GM23338 (cell line): Measurements from ENCODE around the gene SPRED2. TPM values are rescaled to one million over a fixed set of nuclear protein-coding genes. Genes with fewer than 3 reads are reported as not detected.

Experiments
- ATAC-seq: fragments of 200-7000 bp; cut with Tn5 transposase; 3 replicates; pipeline ENCODE4 v1.9.1; 2020
- DNase-seq: peaks from one replicate; pipeline ENCODE4 v3.0.0-alpha.2; 2015; ENCODE audit warnings: low spot score
- H2AFZ ChIP-seq: fragments of 200-600 bp; sonication (generic); 2 replicates; pipeline ENCODE4 v1.8.0; 2016; ENCODE audit warnings: antibody characterized with exemption, mild to moderate bottlenecking, moderate library complexity
- H3F3A ChIP-seq: fragments of 200-600 bp; sonication (generic); replicated peaks from 2 replicates; pipeline ENCODE4 v1.8.0; 2017; ENCODE audit warnings: antibody characterized with exemption, mixed run types, low read depth
- H3K27ac ChIP-seq: fragments of 200-600 bp; sonication (generic); 2 replicates; pipeline ENCODE4 v1.6.1; 2016; ENCODE audit warnings: low read depth
- H3K27me3 ChIP-seq: fragments of 200-600 bp; sonication (generic); 2 replicates; pipeline ENCODE4 v1.8.0; 2016; ENCODE audit warnings: mild to moderate bottlenecking, mixed run types, moderate library complexity; ENCODE audit not compliant: insufficient read depth
- H3K36me3 ChIP-seq: fragments of 200-600 bp; sonication (generic); 2 replicates; pipeline ENCODE4 v1.8.0; 2016; ENCODE audit warnings: mild to moderate bottlenecking; ENCODE audit not compliant: insufficient read depth
- H3K4me1 ChIP-seq: fragments of 200-600 bp; sonication (generic); 2 replicates; pipeline ENCODE4 v1.8.0; 2016; ENCODE audit warnings: mild to moderate bottlenecking, moderate library complexity; ENCODE audit not compliant: insufficient read depth
- H3K4me2 ChIP-seq: fragments of 200-600 bp; sonication (generic); 2 replicates; pipeline ENCODE4 v1.7.1; 2017; ENCODE audit warnings: mixed run types
- H3K4me3 ChIP-seq: fragments of 200-600 bp; sonication (generic); 2 replicates; pipeline ENCODE4 v1.6.1; 2016; ENCODE audit warnings: mixed run types
- H3K79me2 ChIP-seq: fragments of 200-600 bp; sonication (generic); replicated peaks from 2 replicates; pipeline ENCODE4 v1.8.0; 2017; ENCODE audit warnings: mild to moderate bottlenecking; ENCODE audit not compliant: insufficient read depth
- H3K9me2 ChIP-seq: fragments of 200-600 bp; sonication (generic); 2 replicates; pipeline ENCODE4 v1.8.0; 2017; ENCODE audit not compliant: insufficient read depth
- H4K20me1 ChIP-seq: fragments of 200-600 bp; sonication (generic); replicated peaks from 2 replicates; pipeline ENCODE4 v1.8.0; 2017; ENCODE audit warnings: mild to moderate bottlenecking; ENCODE audit not compliant: insufficient read depth
- H3K27ac Mint-ChIP-seq: 2 replicates; pipeline ENCODE4 v1.8.0; 2020; ENCODE audit warnings: inconsistent platforms, mild to moderate bottlenecking, moderate library complexity, mixed read lengths
- H3K27me3 Mint-ChIP-seq: 3 replicates; pipeline ENCODE4 v1.8.0; 2022; ENCODE audit warnings: low read depth, mild to moderate bottlenecking, moderate library complexity, mixed read lengths, inconsistent platforms; ENCODE audit not compliant: insufficient read depth, poor library complexity
- H3K36me3 Mint-ChIP-seq: 3 replicates; pipeline ENCODE4 v1.8.0; 2021; ENCODE audit warnings: low read depth, mild to moderate bottlenecking, inconsistent platforms, moderate library complexity, mixed read lengths
- H3K4me1 Mint-ChIP-seq: 3 replicates; pipeline ENCODE4 v1.8.0; 2020; ENCODE audit warnings: mild to moderate bottlenecking, inconsistent platforms, mixed read lengths
- H3K4me3 Mint-ChIP-seq: 3 replicates; pipeline ENCODE4 v1.8.0; 2021; ENCODE audit warnings: moderate library complexity, mild to moderate bottlenecking, inconsistent platforms, mixed read lengths
- H3K9me3 Mint-ChIP-seq: 3 replicates; pipeline ENCODE4 v1.8.0; 2020; ENCODE audit warnings: moderate library complexity, mild to moderate bottlenecking, inconsistent platforms, mixed read lengths
- CREB1 ChIP-seq: fragments of 250-450 bp; sonication (Bioruptor Pico); IDR thresholded peaks from 2 replicates; pipeline ENCODE4 v1.5.0; 2020; ENCODE audit warnings: low read depth, mild to moderate bottlenecking, moderate library complexity
- CTCF ChIP-seq, 2 experiments: fragments of 200-600 bp in 1 of 2; sonication (generic) in 1 of 2; conservative IDR thresholded peaks; 2 replicates each; pipeline versions ENCODE4 v1.5.1 to v1.6.1; 2016 to 2017; ENCODE audit warnings: antibody characterized with exemption in 2 of 2, low read depth in 2 of 2, mild to moderate bottlenecking in 2 of 2, moderate library complexity in 1 of 2
- EZH2 ChIP-seq: fragments of 200-600 bp; sonication (generic); IDR thresholded peaks from one replicate; pipeline ENCODE4 v1.8.0; 2017; ENCODE audit warnings: antibody characterized with exemption, mild to moderate bottlenecking, low read depth; ENCODE audit not compliant: unreplicated experiment
- EZH2phosphoT487 ChIP-seq: fragments of 200-600 bp; sonication (generic); IDR thresholded peaks from one replicate; pipeline ENCODE4 v1.8.1; 2018; ENCODE audit warnings: antibody characterized with exemption; ENCODE audit not compliant: unreplicated experiment
- JUNB ChIP-seq: IDR thresholded peaks from one replicate; pipeline ENCODE4 v1.6.1; 2016; ENCODE audit warnings: antibody characterized with exemption; ENCODE audit not compliant: unreplicated experiment
- NANOG ChIP-seq: IDR thresholded peaks from 2 replicates; pipeline ENCODE4 v1.6.1; 2016; ENCODE audit warnings: antibody characterized with exemption, borderline replicate concordance
- POLR2AphosphoS5 ChIP-seq: IDR thresholded peaks from 2 replicates; pipeline ENCODE4 v1.6.1; 2016; ENCODE audit warnings: antibody characterized with exemption, low read depth
- REST ChIP-seq: IDR thresholded peaks from one replicate; pipeline ENCODE4 v1.6.1; 2018; ENCODE audit warnings: antibody characterized with exemption; ENCODE audit not compliant: unreplicated experiment
- STAT1 ChIP-seq: IDR thresholded peaks from one replicate; pipeline ENCODE4 v1.6.1; 2016; ENCODE audit warnings: antibody characterized with exemption; ENCODE audit not compliant: unreplicated experiment
- ZNF114 ChIP-seq: fragments of 250-450 bp; sonication (Bioruptor Pico); IDR thresholded peaks from 2 replicates; pipeline ENCODE4 v1.5.0; 2020; ENCODE audit warnings: mild to moderate bottlenecking, moderate library complexity
- ZNF331 ChIP-seq: fragments of 250-450 bp; sonication (Bioruptor Pico); IDR thresholded peaks from 2 replicates; pipeline ENCODE4 v1.5.0; 2020; ENCODE audit warnings: low read depth, mild to moderate bottlenecking, moderate library complexity
- ZNF462 ChIP-seq: fragments of 250-450 bp; sonication (Bioruptor Pico); IDR thresholded peaks from 2 replicates; pipeline ENCODE4 v1.5.0; 2020; ENCODE audit warnings: mild to moderate bottlenecking, moderate library complexity
- polyA plus RNA-seq: library from polyadenylated mRNA; unstranded; fragments of >200 nt; fragmentation: Nextera tagmentation; extraction: Ambion mirVana; gene quantifications from 2 replicates; pipeline ENCODE4 v1.2.1, GENCODE V29; 2016
- total RNA-seq: library from RNA; depleted of rRNA; stranded (reverse); fragments of >200 nt; shearing (Covaris generic); gene quantifications from 2 replicates; pipeline ENCODE4 v1.2.3, GENCODE V29; 2014
- TF ChIP-seq, protein P1 (sequence below): IDR thresholded peaks from 2 replicates; pipeline ENCODE4 v1.6.1; 2016; ENCODE audit warnings: antibody characterized with exemption

The SPRED2 gene
- total and polyA plus RNA-seq, 2 experiments from 2014 or later = 8.7 to 13.0 TPM

DNA sequence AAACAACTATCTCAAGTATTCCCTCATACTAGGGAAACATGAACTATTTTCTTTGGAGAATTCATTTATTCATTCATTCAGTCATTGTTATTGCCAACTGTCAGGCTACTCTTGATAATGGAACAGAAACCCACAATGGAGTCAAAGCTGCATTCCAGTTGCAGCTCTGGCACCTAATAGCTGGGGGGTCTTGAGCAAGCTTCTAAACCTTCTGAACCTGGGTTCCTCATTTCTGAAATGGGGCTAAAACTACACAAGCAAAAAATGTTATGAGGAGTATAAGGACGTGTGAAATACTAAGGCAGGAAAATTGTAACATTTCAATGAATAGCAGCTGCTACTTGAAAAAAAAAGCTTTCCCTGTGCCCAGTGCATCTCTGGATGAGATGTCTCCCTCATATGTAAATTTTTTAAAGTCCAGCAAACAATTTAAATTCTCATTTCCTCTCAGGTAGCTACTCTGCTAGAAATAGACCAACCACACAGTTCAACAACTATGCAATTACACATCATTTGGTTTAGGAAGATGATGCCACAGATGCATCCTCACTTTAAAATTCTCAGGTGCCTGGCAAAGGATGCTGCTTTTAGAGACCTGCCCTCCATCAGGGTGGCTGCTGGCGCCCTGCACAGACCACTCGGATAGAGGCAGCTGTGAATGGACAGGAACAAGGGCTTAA, 38.5 kb downstream of the SPRED2 start:
- H3K4me2 ChIP-seq = 0 out of 2 replicates have a peak overlapping the region, but pooled peaks have one; percentile 51
- no peak overlapping the region for H3K27ac Mint-ChIP-seq
- no peak overlapping the region for H2AFZ ChIP-seq
- H3K4me3 Mint-ChIP-seq = no peak overlapping the region
- H3F3A ChIP-seq = no peaks in the 10 kb centered on the region
- no peaks in the 10 kb centered on the region for H3K9me2 ChIP-seq
- H3K4me1 Mint-ChIP-seq = peaks cover 53% of the 10 kb centered on the region
- no peaks in the 10 kb centered on the region for H3K36me3 ChIP-seq
- peaks cover 2% of the 10 kb centered on the region for H3K27me3 Mint-ChIP-seq
- H3K27ac ChIP-seq = no peak overlapping the region
- H4K20me1 ChIP-seq = peaks cover 36% of the 10 kb centered on the region
- H3K4me3 ChIP-seq = no peak overlapping the region
- H3K36me3 Mint-ChIP-seq = no peaks in the 10 kb centered on the region
- H3K4me1 ChIP-seq = peaks cover 16% of the 10 kb centered on the region
- ATAC-seq (no peak), DNase-seq (no peak)
- peaks cover 63% of the 10 kb centered on the region for H3K79me2 ChIP-seq
- H3K9me3 Mint-ChIP-seq = no peaks in the 10 kb centered on the region
- TF ChIP-seq NANOG (no peak), CREB1 (no peak), STAT1 (no peak), EZH2 (no peak), EZH2phosphoT487 (no peak), ZNF462 (CRISPR knock-in tag) (no peak), JUNB (no peak), ZNF114 (CRISPR knock-in tag) (no peak), ZNF331 (CRISPR knock-in tag) (no peak), REST (no peak), CTCF (conservative IDR thresholded peaks at IDR 0.05; ENCODE audit: low read depth in 2 of 2) (no peak), POLR2AphosphoS5 (no peak)
- TF ChIP-seq, protein P1, sequence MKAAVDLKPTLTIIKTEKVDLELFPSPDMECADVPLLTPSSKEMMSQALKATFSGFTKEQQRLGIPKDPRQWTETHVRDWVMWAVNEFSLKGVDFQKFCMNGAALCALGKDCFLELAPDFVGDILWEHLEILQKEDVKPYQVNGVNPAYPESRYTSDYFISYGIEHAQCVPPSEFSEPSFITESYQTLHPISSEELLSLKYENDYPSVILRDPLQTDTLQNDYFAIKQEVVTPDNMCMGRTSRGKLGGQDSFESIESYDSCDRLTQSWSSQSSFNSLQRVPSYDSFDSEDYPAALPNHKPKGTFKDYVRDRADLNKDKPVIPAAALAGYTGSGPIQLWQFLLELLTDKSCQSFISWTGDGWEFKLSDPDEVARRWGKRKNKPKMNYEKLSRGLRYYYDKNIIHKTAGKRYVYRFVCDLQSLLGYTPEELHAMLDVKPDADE = no peak
- H3K27me3 ChIP-seq = no peaks in the 10 kb centered on the region
